Mesodermal cell (in vitro differentiated cells): ENCODE results near the gene FAAH2.
"Not testable (repeated sequence)": the region's sequence is repeated elsewhere in the genome, so short reads cannot be mapped to it uniquely, and the experiment has no call there.

Experiments used
- H3K27ac ChIP-seq: 2 replicates; pipeline ENCODE4 v1.7.0; 2013; ENCODE audit warnings: mild to moderate bottlenecking, low read depth, low read length, moderate library complexity; ENCODE audit not compliant: severe bottlenecking
- H3K36me3 ChIP-seq: 2 replicates; pipeline ENCODE4 v1.7.1; 2013; ENCODE audit warnings: mild to moderate bottlenecking, low read length, moderate library complexity; ENCODE audit not compliant: control insufficient read depth, insufficient read depth
- H3K4me1 ChIP-seq: one replicate; pipeline ENCODE4 v1.7.1; 2013; ENCODE audit warnings: mild to moderate bottlenecking, low read length; ENCODE audit not compliant: insufficient read depth, control insufficient read depth, poor library complexity, severe bottlenecking
- H3K4me3 ChIP-seq: 2 replicates; pipeline ENCODE4 v1.7.0; 2013; ENCODE audit warnings: low read length, control low read depth, mild to moderate bottlenecking; ENCODE audit not compliant: insufficient read depth, poor library complexity, severe bottlenecking; ENCODE audit errors: extremely low read depth
- H3K9me3 ChIP-seq: 2 replicates; pipeline ENCODE4 v1.7.1; 2013; ENCODE audit warnings: mild to moderate bottlenecking, low read length, moderate library complexity; ENCODE audit not compliant: control insufficient read depth
- WGBS, 2 experiments: methylation state at CpG; one replicate each; pipeline ENCODE4 v1.1.5; 2013; ENCODE audit warnings: missing lambda C conversion rate in 2 of 2; ENCODE audit not compliant: insufficient coverage in 2 of 2; 5-methylcytosine and 5-hydroxymethylcytosine counted together

The FAAH2 gene

DNA sequence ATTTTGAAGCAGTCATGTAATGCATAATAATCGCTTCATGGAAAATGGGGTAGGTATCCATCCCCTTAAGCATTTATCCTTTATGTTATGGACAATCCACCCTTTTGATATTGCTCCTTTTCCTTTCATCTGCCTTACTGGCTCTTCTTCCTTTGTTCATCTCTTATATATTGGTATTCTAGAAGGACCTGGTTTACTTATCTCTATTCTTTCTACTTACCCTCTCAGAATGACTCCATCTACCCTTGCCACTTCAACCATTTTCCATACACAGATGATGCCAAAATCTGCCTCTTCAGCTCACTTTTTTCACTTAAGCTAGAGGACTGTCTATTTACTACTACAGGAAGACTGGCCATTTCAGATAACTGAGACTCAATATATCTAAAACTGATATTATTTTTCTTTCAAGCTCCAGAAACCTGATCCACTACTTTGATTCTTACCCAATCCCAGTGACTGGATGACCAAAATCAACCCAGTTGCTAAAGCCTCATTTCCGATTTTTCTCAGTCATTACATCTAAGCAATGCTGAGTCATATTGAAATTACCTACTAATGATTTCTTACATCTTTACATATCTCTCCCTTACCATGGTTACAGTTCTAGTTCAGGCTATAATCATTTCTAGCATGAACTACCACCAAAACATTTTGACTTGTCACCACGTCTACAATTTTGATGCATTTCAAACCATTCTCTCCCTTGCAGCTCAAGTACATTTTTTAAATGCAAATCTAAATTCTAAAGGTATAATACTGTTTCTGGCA, 93.7 kb downstream of the FAAH2 start:
- no peaks in the 10 kb centered on the region for H3K9me3 ChIP-seq
- no peak overlapping the region for H3K27ac ChIP-seq
- WGBS, 2 experiments, result 100% methylated on average over 1 of the region's 3 CpGs; no CpG with 5 or more reads in 1 of the 2 experiments
- no peak overlapping the region for H3K4me3 ChIP-seq
- no peaks in the 10 kb centered on the region for H3K4me1 ChIP-seq
- no peaks in the 10 kb centered on the region for H3K36me3 ChIP-seq

DNA sequence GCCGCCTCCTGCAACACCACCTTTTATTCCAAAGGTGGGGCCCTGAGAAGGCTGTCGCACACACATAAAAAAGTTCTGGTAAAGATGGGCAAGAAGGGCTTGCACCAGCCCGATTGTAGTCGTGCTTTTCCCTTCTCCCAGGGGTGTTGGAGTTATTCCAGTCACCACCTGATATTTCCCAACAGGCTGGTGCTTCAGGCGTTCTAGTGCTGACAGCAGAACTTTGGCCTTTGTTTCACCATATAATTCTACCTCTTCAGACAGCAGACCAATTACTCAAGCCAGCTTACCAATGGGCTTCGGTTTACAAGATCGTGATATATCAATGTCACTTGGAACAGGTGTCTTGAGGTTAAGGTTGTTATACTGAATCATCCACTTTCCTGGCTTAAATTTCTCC, 107.7 kb downstream of the FAAH2 start:
- H3K36me3 ChIP-seq, H3K4me3 ChIP-seq, H3K27ac ChIP-seq, H3K9me3 ChIP-seq, H3K4me1 ChIP-seq: not testable (repeated sequence)
- whole genome bisulfite sequencing, 2 experiments, result 100% methylated on average over 2 of the region's 7 CpGs; no CpG with 5 or more reads in 1 of the 2 experiments

DNA sequence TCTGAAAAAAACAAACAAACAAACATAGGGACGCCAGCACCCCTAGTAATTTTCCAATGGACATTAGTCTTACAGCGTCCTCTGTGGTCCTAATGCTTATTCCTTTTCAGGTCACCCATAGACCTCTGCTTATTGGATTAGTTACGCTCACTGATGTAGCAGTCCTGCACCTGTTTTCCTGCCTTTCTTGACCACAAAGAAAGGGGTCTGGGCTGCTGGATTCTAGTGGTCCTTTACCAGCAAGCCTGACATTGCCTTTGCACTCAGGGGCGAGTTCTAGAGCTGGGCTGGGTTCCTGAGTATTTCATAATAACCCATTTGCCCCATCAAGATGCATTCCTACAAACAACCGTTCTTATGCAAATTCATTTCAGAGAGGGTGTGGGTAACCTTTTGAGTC, 116.7 kb downstream of the FAAH2 start:
- H3K4me3 ChIP-seq, H3K4me1 ChIP-seq, H3K36me3 ChIP-seq, H3K9me3 ChIP-seq, H3K27ac ChIP-seq: not testable (repeated sequence)
- WGBS, 2 experiments, result 100% methylated on average over 2 of the region's 5 CpGs; no CpG with 5 or more reads in 1 of the 2 experiments

DNA sequence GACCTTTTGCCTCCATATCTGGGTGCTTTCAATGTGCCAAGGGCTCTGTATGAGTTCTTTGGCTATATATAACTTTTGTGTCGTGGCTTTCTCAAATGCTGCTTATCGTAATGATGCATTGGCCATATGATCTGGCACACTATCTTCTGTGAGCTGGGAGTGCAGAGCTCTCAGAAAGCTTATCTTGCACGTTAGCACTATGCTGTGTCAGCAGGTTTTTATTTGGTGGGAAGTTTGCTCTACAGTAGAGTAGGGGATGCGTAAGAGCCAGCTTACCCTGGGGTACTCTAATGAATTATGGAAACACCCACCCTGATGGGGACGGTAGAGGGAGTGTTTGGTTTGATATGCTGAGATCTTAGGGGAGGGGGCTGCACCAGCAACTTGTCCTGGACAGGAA, 119.6 kb downstream of the FAAH2 start:
- Histone ChIP-seq H3K4me1 (no peaks in the 10 kb centered on the region), H3K36me3 (no peaks in the 10 kb centered on the region), H3K9me3 (no peaks in the 10 kb centered on the region), H3K4me3 (no peak overlapping the region), H3K27ac (no peak overlapping the region)
- 83% methylated on average over 1 of the region's 5 CpGs; no CpG with 5 or more reads in 1 of the 2 experiments for WGBS, 2 experiments

DNA sequence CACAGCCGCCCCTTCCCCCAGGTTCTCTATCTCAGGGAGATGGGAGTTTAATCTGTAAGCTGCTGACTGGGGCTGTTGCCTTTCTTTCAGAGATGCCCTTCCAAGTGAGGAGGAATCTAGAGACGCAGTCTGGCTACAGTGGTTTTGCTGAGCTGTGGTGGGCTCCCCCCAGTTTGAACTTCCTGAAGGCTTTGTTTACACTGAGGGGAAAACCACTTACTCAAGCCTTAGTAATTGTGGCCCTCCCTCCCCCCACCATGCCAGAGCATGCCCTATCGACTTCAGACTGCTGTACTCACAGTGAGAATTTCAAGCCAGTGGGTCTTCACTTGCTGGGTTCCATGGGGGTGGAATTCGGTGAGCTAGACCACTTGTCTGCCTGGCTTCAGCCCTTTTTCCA, 131.3 kb downstream of the FAAH2 start:
- H3K36me3 ChIP-seq, result no peaks in the 10 kb centered on the region
- H3K27ac ChIP-seq, result peak overlapping the region; percentile 23
- no peak overlapping the region for H3K4me3 ChIP-seq
- no peaks in the 10 kb centered on the region for H3K9me3 ChIP-seq
- no peaks in the 10 kb centered on the region for H3K4me1 ChIP-seq
- 88% methylated on average over 1 of the region's 4 CpGs; no CpG with 5 or more reads in 1 of the 2 experiments for WGBS, 2 experiments

DNA sequence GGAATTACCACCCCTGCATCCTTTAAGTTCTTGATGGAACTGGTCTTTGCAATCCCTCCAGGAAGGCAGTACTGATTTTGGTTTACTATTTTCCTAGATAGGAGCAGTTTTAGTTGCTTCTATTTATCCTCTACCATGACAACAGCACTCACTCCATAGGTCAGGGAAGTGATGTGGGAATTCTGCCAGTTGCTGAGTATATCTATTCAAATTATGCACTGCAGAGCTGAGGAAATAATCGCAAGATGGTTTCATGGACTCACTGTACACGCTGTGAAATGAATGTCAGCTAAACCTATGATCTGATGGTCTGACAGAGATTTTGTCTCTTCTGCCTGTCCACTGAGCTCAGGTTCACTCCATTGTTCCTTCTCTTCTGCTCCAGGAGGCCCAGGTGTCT, 135.8 kb downstream of the FAAH2 start:
- Histone ChIP-seq H3K36me3 (no peaks in the 10 kb centered on the region), H3K4me1 (no peaks in the 10 kb centered on the region), H3K9me3 (no peaks in the 10 kb centered on the region), H3K4me3 (no peak overlapping the region), H3K27ac (no peak overlapping the region)
- WGBS, 2 experiments, result 100% methylated on average over 1 of the region's 2 CpGs; no CpG with 5 or more reads in 1 of the 2 experiments

DNA sequence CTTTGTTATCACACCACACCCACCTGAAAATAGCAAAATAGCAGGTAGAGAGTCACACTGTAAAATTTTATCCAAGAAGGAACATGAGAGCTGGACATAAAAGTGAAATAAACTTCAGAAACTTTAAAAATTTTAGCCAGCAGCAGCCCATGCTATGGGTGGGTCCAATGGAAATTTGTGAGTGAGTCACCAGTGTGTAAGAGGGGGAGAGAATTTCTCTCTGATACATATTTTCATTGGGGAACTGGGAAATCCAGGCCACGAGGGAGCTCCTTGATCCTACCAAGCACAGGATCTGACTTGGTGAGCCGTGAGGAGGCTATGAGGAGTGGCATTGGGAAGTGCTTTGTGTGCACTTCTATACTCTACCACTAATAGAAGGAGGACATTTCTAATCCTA, 136.3 kb downstream of the FAAH2 start:
- H3K4me1 ChIP-seq, result no peaks in the 10 kb centered on the region
- no peak overlapping the region for H3K4me3 ChIP-seq
- H3K36me3 ChIP-seq, result no peaks in the 10 kb centered on the region
- no CpG with 5 or more reads among the region's 2 CpGs for WGBS, 2 experiments
- H3K27ac ChIP-seq, result no peak overlapping the region
- H3K9me3 ChIP-seq, result no peaks in the 10 kb centered on the region

DNA sequence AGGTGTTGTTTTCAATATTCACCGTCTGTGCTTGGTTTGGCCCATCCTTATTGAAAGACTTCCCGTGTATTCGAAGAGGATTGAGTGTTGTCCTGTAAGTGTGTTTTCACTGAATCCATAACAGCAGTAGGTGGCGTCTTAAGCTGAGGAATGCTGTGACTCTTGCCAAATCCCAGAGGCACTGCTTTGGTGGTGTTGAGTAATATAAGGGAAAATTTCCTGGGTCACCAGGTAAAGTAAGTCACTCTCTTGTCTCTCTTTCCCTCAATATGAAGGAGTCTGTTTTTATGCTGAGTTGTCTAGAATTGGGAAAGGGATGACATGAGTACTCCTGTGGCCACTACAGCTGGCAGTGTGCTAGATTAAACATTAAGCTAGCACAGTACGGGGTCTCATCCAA, 158.6 kb downstream of the FAAH2 start:
- Histone ChIP-seq H3K9me3 (no peaks in the 10 kb centered on the region), H3K27ac (no peak overlapping the region), H3K4me3 (no peak overlapping the region), H3K4me1 (no peaks in the 10 kb centered on the region), H3K36me3 (no peaks in the 10 kb centered on the region)
- 54 to 70% methylated on average over 3 to 4 of the region's 5 CpGs for WGBS, 2 experiments

DNA sequence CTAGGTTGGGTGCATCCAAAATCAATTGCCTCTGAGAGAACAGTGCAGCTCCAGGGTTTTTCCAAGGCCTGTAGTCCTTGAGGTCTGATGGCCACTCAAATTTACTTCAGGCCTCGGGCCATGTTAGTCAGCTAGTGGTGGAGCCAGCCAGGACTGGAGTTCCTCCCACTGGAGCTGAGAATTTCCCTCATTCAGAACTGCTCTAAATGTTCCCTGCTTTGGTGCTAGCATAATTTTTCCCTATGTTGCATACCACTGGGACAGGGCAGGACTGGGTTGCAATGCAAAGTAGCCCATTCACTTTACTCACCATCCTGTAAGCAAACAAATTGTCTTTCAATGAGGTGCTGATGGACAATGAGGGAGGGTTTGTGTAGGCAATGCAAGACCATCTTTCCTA, 159.3 kb downstream of the FAAH2 start:
- Histone ChIP-seq H3K27ac (no peak overlapping the region), H3K4me1 (no peaks in the 10 kb centered on the region), H3K36me3 (no peaks in the 10 kb centered on the region), H3K9me3 (no peaks in the 10 kb centered on the region), H3K4me3 (no peak overlapping the region)
- 89% methylated on average over 1 of the region's 1 CpG; no CpG with 5 or more reads in 1 of the 2 experiments for WGBS, 2 experiments

DNA sequence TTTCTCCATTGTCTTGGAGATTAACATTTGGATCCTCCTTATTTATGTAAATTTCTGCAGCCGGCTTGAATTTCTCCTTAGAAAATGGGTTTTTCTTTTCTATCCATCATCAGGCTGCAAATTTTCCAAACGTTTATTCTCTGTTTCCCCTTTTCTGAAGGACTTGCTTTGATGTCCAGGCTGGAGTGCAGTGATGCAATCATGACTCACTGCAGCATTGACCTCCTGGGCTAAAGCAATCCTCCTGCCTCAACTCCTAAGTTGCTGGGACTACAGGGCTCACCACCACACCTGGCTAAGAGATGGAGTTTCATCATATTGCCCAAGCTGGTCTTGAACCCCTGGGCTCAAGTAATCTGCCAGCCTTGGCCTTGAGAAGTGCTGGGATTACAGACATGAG, 161.3 kb downstream of the FAAH2 start:
- H3K4me3 ChIP-seq, result no peak overlapping the region
- no peaks in the 10 kb centered on the region for H3K9me3 ChIP-seq
- WGBS, 2 experiments, result 60% methylated on average over 1 of the region's 2 CpGs; no CpG with 5 or more reads in 1 of the 2 experiments
- H3K27ac ChIP-seq, result no peak overlapping the region
- H3K36me3 ChIP-seq, result no peaks in the 10 kb centered on the region
- H3K4me1 ChIP-seq, result no peaks in the 10 kb centered on the region

DNA sequence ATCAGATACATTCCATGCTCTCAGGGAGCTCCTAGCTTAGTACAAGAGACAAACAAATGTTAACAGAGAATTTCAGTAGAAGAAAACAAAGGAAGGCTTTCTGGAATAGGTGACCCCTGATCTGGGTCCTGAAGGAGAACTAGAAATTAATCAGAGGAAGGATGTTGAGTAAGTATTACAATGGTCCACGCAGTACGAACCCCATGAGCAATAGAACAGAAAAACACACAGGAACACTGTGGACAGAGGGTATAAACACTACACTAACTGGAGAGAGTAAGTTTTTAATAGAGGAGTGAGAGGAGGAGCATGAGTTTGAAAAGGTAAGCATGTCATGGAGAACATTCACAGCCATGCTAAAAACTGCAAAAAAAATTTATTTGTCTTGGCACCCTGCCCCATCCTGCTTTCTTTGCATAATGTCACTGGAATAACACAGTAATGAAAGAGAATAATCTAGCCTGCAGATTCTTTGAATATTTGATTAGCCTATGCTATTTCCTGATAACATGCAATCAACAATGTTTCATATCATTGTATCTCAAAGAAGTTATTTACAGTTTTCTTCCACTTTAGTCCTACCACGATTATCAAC, 165.0 kb downstream of the FAAH2 start:
- 92% methylated on average over 2 of the region's 3 CpGs; no CpG with 5 or more reads in 1 of the 2 experiments for WGBS, 2 experiments
- no peaks in the 10 kb centered on the region for H3K36me3 ChIP-seq

More for the DNA sequence above, 165.0 kb downstream of the FAAH2 start:
- Histone ChIP-seq H3K4me3 (no peak overlapping the region), H3K4me1 (no peaks in the 10 kb centered on the region), H3K9me3 (no peaks in the 10 kb centered on the region), H3K27ac (no peak overlapping the region)
